Calu3 (cell line): Measurements from ENCODE around the gene LFNG. TPM values are rescaled to one million over a fixed set of nuclear protein-coding genes. Genes with fewer than 3 reads are reported as not detected.

Experiments used
- BruUV-seq: library from RNA; stranded (reverse); fragments of 400-500 nt; replicated peaks from 2 replicates; lab custom pipeline; 2021; lab: Mats Ljungman, UMichigan
- CTCF ChIA-PET: fragments of 300-600 bp; sonication (Branson Sonifier 250); formaldehyde crosslinking; loops from one replicate; lab custom pipeline; 2022; ENCODE audit warnings: antibody characterized with exemption; lab: Charles Lee
- DNase-seq: peaks from one replicate; pipeline ENCODE4 v3.0.0; 2022
- H3K27ac Mint-ChIP-seq: one replicate; pipeline ENCODE4 v1.8.0; 2022; ENCODE audit warnings: mixed read lengths; ENCODE audit not compliant: unreplicated experiment
- H3K27me3 Mint-ChIP-seq: one replicate; pipeline ENCODE4 v1.8.0; 2022; ENCODE audit warnings: mixed read lengths; ENCODE audit not compliant: unreplicated experiment
- H3K36me3 Mint-ChIP-seq: one replicate; pipeline ENCODE4 v1.8.0; 2022; ENCODE audit warnings: mild to moderate bottlenecking, moderate library complexity, mixed read lengths; ENCODE audit not compliant: insufficient read depth, unreplicated experiment
- H3K4me1 Mint-ChIP-seq: one replicate; pipeline ENCODE4 v1.8.0; 2022; ENCODE audit warnings: mild to moderate bottlenecking, low read depth, mixed read lengths; ENCODE audit not compliant: unreplicated experiment
- H3K4me3 Mint-ChIP-seq: one replicate; pipeline ENCODE4 v1.8.0; 2022; ENCODE audit warnings: mild to moderate bottlenecking, low read depth, moderate library complexity, mixed read lengths; ENCODE audit not compliant: unreplicated experiment
- H3K9me3 Mint-ChIP-seq: one replicate; pipeline ENCODE4 v1.8.0; 2022; ENCODE audit warnings: low read depth, mixed read lengths; ENCODE audit not compliant: unreplicated experiment
- intact Hi-C: fragments of 100-400 bp; cut with micrococcal nuclease; formaldehyde crosslinking; loops from one replicate; pipeline ENCODE4 v1.10.0; 2022; ENCODE audit not compliant: unreplicated experiment
- total RNA-seq: library from RNA; stranded (reverse); gene quantifications from 2 replicates; pipeline ENCODE4 v1.2.3, GENCODE V29; 2022
- TF ChIP-seq, protein P1 (sequence below): fragments of 200-600 bp; IDR thresholded peaks from one replicate; pipeline ENCODE4 v1.8.0; 2022; ENCODE audit warnings: antibody characterized with exemption; ENCODE audit not compliant: unreplicated experiment

Gene LFNG
- total RNA-seq, 1 experiment from 2014 or later: 59.1 TPM

- Mint-ChIP-seq H3K27me3 (no peaks in the 10 kb centered on the region), H3K4me1 (peaks cover 39% of the 10 kb centered on the region), H3K27ac (no peak overlapping the region), H3K4me3 (no peak overlapping the region), H3K9me3 (no peaks in the 10 kb centered on the region), H3K36me3 (peaks cover 46% of the 10 kb centered on the region)
- TF ChIP-seq, protein P1, sequence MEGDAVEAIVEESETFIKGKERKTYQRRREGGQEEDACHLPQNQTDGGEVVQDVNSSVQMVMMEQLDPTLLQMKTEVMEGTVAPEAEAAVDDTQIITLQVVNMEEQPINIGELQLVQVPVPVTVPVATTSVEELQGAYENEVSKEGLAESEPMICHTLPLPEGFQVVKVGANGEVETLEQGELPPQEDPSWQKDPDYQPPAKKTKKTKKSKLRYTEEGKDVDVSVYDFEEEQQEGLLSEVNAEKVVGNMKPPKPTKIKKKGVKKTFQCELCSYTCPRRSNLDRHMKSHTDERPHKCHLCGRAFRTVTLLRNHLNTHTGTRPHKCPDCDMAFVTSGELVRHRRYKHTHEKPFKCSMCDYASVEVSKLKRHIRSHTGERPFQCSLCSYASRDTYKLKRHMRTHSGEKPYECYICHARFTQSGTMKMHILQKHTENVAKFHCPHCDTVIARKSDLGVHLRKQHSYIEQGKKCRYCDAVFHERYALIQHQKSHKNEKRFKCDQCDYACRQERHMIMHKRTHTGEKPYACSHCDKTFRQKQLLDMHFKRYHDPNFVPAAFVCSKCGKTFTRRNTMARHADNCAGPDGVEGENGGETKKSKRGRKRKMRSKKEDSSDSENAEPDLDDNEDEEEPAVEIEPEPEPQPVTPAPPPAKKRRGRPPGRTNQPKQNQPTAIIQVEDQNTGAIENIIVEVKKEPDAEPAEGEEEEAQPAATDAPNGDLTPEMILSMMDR: no peak
- DNase-seq: peak; percentile 49
- CTCF ChIA-PET: interaction anchor here (0.6 kb wide), 1 partner anchor 114 kb away, joined by 4 read pairs; no protein-coding TSS in a partner anchor
- no TSS peak for BruUV-seq
- intact Hi-C loops: no loop called here
Measured at GRCh38 chr7:2517026-2517425, 2.5 kb upstream of the LFNG start.

DNA sequence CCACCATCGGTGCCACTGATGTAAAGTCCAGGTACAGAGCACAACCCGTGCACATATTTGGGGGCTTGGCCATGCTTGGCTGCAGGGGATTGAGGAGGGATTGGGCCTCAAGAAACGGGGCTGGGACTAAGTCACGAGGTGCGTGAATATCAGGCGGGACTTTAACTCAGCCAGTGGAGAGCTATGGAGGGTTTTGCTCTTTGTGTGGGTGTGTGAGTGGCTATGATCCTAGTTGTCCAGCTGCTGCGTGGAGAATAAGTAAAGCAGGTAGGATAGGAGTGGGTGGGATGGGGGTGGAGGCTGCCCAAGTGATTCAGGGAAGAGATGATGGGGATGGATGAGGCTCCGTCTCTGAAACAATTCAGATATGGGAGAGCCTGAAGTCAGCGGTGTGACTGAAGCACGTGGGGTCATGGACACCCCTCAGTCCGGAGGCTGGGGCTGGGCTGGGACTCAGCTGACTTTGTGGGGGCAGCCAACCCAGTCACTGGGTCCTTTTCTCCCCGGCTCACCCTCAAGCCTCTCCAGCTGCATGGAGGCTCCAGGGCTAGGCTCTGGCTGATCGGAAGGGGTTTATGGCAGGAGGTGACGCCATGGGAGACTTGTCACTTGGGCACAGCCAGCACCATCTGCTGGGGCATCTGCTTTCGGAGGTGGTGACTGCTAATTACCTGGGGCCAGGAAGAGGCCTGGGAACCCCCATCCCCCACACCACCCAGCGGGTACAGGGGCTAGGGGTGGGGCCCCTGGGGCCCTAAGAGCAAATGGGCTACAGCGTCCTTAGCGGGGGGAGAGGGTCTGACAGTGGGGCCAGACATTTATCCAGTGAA is 1.7 kb upstream of the LFNG start:
- Mint-ChIP-seq H3K9me3 (no peaks in the 10 kb centered on the region), H3K27ac (no peak overlapping the region), H3K4me3 (peak overlapping the region; percentile 54), H3K4me1 (peaks cover 39% of the 10 kb centered on the region), H3K27me3 (no peaks in the 10 kb centered on the region), H3K36me3 (peaks cover 54% of the 10 kb centered on the region)
- BruUV-seq: no TSS peak
- intact Hi-C loops: no loop called here
- TF ChIP-seq, protein P1: no peak
- CTCF ChIA-PET: no interaction called here
- no peak for DNase-seq

- peaks cover 40% of the 10 kb centered on the region for H3K4me1 Mint-ChIP-seq
- H3K36me3 Mint-ChIP-seq: peaks cover 63% of the 10 kb centered on the region
- CTCF ChIA-PET: no interaction called here
- no peak for DNase-seq
- no peak overlapping the region for H3K27ac Mint-ChIP-seq
- H3K4me3 Mint-ChIP-seq: peak overlapping the region; percentile 54
- intact Hi-C loops: no loop called here
- no TSS peak for BruUV-seq
- H3K27me3 Mint-ChIP-seq: no peaks in the 10 kb centered on the region
- H3K9me3 Mint-ChIP-seq: no peaks in the 10 kb centered on the region
- TF ChIP-seq, protein P1: no peak
Measured at GRCh38 chr7:2518737-2519118, 846 bp upstream of the LFNG start.

GRCh38 chr7:2520131-2520760 is 672 bp downstream of the LFNG start:
- Mint-ChIP-seq H3K27me3 (no peaks in the 10 kb centered on the region), H3K4me3 (peak overlapping the region; percentile 99), H3K9me3 (no peaks in the 10 kb centered on the region), H3K36me3 (peaks cover 78% of the 10 kb centered on the region), H3K27ac (peak overlapping the region; percentile 94), H3K4me1 (peaks cover 40% of the 10 kb centered on the region)
- BruUV-seq: TSS peak; percentile 78
- DNase-seq: peak; percentile 82
- intact Hi-C loops: loop anchor here (5.0 kb wide), 3 partner anchors 37 to 52 kb away; partner anchors contain the start of genes BRAT1, GRIFIN and IQCE
- TF ChIP-seq, protein P1: no peak
- CTCF ChIA-PET: interaction anchor here (0.7 to 1.6 kb wide), 5 partner anchors 9 to 161 kb away, joined by 3 to 6 read pairs (median 3); partner anchors contain the start of gene BRAT1
